ENCODE results near the gene GARIN5B.

The GARIN5B gene

DNA sequence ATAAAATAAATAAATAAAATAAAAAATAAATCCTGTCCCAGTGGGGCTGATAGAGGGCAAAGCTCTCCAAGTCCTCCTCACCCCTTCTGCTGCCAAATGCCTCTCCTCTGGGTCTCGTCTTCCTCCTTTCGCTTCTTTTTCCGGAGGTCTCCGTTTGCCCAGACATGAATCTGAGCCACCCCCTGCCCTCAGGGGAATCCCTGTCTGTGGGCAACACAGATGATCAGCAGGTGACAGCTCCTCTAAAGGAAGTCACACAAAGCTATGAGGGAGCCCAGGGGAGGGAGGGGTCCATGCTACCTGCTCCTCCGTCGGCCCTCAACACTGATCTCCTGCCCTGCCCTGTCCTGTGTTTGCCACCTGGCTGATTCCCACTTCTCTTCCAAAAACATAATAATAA, 38.4 kb downstream of the GARIN5B start:
- no peak for DNase-seq (ENCODE audit: low read depth, low spot score)

DNA sequence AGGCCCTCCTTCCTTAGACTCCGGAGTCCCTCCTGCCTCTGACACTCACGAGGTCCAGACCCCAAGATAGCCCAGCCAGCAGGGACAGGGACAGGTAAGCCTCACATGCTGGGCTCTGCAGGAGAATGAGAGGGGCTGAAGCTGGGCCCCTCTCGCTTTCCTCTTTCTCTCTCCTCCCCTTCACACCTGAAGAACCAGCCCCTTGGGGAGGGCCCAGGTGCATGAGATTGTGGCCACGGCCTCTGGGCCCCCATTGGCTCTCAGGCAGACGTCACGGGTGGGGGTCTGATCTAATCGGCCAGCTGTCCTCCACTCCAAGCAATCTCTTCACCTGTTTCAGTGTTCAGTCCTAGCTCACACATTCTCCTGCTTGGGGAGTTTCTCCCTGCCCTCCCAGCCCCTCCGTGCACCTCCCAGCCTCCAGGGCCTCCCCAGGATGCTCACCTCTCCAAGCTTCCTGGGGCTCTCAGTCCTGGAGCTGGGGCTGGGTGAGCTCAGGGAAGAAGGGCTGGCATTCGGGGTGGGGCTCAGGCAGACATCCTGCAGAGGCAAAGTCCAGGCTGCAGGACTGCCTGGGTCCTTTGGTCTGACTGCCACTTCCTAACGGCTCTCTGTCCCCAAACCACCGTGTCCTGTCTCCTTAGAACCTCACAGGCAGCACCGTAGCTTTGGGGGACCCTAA, 40.7 kb downstream of the GARIN5B start:
- DNase-seq (ENCODE audit: low read depth, low spot score), result no peak

DNA sequence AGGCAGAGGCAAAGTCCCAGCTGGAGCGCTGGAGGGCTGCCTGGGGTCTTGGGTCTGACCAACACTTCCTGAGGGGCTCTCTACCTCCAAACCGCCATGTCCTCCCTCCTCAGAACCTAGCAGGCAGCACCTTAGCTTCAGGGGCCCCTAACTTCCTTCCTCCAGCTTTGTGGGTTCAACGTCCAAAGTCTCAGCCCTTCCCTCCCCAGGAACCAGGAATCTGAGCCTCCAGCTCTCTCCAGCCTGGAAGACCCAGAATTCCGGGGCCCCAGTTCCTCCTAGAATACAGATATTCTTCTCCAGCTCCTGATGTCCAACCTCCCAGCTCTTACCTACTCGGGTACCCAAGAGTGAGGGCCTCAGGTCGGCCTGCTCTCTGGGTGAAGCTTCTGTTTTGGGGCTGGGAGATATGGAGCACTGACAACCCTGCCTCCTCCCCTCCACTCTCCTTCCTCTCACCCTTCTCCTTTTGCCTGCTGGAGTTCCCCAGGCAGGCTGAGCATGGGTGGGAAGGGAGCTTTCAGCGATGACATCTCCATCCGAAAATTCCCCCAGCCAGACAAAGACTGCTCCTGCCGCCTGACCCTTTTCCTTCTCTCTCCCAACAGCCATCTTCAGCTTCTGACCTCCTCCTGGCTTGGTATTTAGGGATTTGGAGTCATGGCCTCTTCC, 41.5 kb downstream of the GARIN5B start:
- no peak for DNase-seq (ENCODE audit: low read depth, low spot score)

DNA sequence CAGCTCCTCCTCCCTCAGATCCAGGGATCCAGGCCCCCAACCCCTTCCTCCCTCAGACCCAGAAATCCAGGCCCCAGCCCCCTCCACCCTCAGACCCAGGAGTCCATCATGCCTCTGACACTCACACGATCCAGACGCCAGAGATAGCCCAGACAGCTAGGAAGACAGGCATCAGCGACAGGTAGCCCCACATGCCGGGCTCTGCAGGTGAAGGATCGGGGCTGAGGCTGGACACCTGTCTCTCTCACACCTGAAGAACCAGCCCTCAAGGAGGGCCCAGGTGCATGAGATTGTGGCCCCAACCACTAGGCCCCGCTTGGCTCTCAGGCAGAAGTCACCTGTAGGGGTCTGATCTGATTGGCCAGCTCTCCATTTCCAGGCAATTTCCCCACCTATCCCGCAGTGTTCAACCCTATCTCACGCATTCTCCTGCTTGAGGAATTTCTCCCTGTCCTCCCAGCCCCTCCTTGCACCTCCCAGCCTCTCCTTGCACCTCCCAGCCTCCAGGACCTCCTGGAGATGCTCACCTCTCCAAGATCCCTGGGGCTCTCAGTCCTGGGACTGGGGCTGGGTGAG, 42.1 kb downstream of the GARIN5B start:
- no peak for DNase-seq (ENCODE audit: low read depth, low spot score)

DNA sequence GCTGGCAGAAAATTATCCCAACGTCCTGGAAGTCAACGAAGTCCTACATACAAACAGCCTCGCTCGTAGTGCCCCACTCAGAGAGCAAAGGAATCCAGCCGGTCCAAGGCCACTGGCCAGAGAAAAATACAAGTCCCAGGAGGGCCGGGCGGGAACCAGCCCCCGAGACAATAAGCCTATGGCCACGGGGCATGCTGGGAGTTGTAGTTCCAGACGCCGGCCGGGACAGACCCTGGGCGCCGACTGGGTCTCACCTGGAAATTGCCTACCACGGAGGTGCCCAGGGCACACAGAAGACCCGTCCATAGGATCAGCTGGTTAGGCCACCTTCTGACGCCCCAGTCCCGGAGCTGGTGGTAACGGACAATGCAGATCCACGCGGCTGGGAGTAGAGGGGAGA, 43.3 kb downstream of the GARIN5B start:
- DNase-seq (ENCODE audit: low read depth, low spot score), result no peak

DNA sequence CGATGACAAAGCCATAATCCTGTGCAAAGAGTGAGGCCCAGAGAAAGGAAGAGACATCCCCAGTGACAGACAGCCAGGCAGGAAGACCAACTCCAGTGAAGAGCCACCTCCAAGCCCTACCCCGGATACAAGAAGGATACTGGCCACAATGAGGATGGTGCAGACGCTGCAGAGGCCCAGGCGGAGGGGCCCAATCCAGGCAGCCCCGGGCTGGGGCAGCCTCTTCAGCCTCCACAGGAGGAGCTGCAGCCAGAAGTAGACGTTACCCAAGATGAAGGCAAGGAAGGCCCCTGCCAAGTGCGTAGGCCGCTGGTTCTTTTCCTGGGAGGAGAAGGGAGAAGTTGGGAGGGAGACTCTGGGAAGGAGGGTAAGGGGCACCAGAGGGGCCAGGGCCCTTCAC, 46.4 kb downstream of the GARIN5B start:
- no peak for DNase-seq (ENCODE audit: low read depth, low spot score)

DNA sequence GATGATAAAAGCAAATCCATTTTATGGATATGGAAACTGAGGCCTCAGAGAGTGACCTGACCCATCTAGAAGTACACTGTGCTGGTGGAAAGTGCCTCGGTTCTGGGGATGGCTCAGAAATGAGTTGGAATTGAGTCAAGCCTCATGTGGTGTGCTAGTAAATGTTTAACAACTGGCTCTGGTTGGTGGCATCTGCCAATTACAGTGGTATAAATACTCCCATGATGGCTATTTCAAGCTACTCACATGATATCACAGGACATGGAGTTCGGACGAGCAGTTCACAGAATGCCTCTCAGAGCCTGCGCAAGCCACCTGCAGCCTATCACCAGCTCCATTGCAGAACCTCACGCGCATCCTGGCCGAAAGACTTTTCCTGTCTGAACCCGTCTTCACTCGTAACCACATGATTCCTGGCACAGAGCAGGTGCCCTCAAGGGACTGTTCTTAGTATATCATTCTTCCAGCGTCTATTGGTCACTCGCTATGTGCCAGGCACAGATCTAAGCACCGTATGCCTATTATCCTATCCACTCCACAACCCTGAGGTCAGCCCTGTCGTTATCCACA, 47.0 kb downstream of the GARIN5B start:
- no peak for DNase-seq (ENCODE audit: low read depth, low spot score)

DNA sequence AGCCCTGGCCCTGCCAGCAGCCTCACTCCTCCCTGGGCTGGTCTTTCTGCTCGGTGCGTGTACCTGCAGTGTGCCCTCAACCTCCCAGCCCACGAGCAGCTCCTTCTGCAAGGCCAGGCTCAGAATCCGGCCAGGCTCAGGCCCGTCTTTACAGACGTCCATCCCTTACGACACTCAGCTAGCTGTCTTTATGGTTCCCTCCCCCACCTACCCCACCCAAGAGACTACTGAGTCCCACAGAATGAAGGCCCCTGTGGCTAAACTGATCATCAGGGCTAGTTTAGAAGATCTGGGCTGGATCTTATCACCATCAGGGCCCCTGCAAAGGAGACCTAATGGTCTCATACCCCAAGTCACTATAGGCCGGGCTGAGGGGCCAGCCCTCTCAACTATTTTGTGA, 48.7 kb downstream of the GARIN5B start:
- no peak for DNase-seq (ENCODE audit: low read depth, low spot score)

DNA sequence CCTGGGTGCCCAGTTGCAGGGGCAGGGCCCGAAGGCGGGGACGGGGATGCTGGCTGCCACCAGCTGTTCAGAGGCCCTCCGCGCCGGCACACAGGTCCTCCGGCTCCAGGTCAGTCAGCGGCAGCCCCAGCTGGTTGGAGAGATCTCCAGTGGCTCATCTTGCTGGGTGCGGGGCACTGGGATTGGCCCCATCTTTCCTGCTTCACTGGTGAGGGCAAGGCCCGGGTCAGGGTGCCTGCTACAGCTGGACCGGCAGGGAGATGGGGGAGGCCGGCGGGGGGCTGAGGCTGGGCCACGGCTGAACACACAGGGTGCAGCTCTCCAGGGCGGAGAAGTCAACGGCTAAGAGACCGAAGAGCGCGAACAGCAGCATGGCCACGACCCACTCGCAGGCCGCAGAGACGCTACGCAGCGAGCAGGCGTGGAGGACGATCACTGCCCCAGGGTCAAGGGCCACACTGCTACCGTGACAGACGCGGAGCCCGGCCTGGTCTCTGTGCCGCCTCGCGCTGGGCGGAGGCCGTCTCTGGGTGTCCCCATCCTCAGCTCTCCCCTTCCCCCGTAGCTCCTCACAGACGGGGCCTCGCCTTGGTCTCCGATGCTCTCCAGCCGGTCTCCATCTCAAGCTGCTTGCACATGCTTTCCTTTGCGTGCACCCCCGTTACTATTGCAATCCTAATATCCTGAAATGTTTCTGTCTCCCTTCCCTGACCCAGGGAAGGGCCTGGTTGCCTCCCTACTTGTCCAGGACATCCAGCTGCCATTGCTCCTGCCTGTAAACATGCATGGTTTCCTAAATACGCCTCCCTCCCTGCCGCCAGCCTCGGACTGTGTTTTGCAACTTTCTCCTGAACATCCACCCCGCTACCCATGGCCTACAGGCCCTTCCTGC, 50.2 kb downstream of the GARIN5B start:
- no peak for DNase-seq (ENCODE audit: low read depth, low spot score)

DNA sequence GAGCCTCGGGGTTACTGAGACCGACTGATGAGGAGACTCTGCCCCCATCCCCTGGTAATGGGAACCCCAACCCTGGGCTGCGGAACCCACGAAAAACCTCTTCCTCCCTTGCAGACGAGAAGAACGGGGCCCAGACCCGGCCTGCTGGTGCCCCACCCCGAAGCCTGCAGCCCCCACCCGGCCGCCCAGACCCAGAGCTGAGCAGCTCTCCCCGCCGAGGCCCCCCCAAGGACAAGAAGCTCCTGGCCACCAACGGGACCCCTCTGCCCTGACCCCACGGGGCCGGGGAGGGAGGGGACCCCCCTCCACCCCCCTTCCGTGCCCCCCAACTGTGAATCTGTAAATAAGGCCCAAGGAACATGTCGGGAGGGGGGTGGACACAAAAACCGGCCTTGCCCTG, 51.3 kb downstream of the GARIN5B start:
- DNase-seq (ENCODE audit: low read depth, low spot score), result no peak

DNA sequence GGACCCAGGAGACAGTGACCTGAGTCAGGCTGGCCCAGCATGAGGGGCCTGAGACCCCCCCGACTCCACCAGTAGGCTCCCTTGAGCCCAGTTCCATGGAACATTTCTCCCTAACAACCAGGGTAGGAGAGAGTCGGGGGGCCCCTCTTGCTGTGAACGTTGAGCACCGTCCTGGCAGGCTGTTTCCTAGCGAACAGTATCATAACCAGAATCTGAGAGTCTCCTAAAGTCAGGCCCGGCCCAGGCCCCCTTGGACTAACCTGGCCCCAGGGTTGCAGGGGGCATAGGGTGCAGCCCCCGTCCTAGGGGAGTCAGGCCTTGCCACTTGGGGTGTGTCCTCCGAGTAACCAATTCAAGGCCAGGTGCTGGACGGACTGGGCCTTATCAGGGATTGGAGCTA, 51.7 kb downstream of the GARIN5B start:
- DNase-seq (ENCODE audit: low read depth, low spot score), result no peak

DNA sequence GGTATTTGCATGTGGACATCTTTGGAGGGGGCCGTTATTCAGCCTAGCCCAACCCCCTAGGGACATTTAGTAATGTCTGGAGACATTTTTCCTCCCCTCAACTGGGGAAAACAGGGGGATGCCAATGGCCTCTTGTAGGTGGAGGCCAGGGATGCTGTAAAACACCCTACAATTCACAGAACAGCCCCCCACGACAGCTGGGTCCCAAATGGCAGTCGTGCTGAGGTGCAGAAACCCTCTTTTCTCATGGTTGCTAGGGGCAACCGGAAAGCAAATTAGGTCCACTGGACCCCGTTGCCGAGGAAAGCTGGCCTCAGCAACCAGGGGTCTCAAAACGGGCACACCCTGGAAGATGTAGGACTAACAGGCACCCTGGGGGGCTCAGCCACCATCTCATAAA, 52.6 kb downstream of the GARIN5B start:
- DNase-seq (ENCODE audit: low read depth, low spot score), result no peak

DNA sequence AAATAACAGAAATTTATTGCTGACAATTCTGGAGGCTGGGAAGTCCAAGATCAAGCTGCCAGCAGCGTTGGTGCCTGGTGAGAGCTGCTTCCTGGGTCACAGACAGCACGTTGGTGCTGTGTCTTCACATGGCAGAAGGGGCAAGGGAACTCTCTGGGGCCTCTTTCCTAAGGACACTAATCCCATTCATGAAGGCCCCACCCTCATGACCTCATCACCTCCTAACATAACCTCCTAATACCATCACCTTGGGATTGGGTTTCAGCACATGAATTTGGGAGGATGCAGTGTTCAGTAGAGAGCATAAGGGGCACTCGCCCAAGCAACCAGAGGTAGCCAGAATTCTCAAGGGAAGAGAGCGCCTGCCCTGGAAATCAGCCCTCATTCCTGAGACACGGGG, 53.6 kb downstream of the GARIN5B start:
- DNase-seq (ENCODE audit: low read depth, low spot score), result no peak

DNA sequence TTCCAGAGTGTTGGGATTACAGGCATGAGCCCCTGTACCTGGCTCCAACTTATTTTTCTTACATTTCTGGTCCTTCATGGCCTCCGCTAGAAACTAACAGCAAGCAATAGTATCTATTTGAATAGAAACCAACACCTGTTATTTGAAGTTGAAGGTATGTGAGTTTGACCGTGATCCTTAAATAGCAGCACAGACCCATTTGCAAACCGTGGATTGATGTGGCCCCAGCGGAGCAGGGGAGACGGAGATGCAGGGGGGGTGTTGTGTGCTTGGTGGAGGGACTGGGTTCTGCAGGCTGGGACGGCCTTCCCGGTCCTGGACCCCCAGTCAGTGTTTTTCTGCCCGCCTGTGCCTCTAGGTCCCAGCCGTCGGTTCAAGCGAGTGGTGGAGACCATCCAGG, 54.8 kb downstream of the GARIN5B start:
- DNase-seq (ENCODE audit: low read depth, low spot score), result no peak

DNA sequence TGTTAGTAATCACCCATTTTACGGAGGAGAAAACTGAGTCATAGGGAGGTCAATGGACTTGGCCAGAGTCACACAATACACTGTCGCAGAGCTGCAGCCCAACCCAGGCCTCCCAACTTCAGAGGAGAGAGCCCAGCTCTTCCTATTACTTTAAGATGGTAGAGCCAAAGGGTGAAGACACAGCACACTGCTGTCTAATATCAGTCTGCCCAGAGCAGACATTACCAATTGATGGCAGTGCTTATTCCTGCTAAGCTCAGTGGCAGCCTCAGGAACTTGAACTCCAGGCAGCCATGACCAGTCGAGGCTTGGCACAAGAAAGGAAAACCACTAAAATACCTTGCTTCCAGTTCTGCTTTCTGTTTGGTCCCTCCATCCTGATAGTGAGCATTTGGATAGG, 56.3 kb downstream of the GARIN5B start:
- DNase-seq (ENCODE audit: low read depth, low spot score), result no peak

DNA sequence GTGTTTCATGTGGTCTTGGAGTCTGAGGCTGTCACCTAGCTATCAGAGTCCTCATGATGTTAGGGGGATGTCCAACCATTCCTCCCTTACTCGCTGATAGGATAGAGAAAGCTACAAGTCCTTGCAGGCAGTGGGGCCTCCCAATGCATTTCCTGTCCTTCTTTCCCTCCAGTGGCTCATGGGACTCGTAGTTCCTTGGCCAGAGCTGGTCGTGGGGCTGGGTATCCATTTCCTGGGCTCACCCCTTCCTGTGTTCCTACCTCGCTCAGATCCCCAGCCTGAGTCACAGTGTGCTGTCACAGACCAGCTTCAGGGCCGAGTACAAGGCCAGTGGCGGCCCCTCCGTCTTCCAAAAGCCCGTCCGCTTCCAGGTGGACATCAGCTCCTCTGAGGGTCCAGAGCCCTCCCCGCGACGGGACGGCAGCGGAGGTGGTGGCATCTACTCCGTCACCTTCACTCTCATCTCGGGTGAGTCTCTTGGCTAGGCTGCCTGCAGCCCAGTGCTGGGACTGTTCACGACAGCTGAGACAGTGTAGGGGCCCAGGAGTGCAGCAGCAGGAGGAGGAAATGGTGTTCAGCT, 57.0 kb downstream of the GARIN5B start:
- DNase-seq (ENCODE audit: low read depth, low spot score), result no peak

DNA sequence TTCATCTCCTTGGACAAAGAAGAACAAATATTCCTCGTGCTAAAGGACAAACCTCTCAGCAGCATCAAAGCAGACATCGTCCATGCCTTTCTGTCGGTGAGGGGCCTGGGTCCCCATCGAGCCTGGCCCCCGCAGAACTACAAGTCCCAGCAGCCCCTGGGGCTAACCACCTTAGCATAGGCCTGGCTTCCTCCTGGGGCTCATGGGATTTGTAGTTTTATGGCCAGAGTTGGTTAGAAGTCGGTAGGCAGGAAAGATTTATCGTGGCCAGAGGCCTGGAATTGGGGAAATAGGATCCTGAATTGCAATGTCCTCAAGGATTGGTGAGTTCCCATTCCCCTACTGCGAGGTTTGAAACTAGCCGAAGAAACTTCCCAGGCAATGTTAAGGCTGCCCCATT, 57.6 kb downstream of the GARIN5B start:
- DNase-seq (ENCODE audit: low read depth, low spot score), result no peak

DNA sequence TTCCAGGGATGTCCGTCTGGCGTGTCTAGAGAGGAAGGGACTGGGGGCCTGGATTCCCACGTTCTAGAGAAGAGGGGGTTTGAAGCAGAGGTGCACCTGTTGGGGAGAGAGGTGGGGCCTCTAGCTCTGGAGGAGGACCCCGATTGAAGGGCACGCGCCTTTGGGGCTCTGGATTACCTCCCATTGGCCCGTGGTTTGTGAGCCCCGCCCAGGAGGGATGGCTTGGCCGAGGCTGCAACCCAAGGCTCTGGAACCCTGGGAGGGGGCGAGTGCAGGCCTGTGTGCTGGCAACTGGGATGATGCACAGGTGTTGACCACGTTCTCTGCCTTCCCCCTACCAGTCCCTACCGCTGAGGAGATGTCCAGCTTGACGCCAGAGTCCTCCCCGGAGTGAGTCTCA, 58.1 kb downstream of the GARIN5B start:
- no peak for DNase-seq (ENCODE audit: low read depth, low spot score)

All from activated CD4-positive, CD25-positive, alpha-beta regulatory T cell treated with anti-CD3 and anti-CD28 coated beads, Interleukin-2, amount 50 U/mL, for 16 hours (primary cell).